GM19452 (cell line): Measurements from ENCODE around the gene CNPPD1.

Experiments
- ATAC-seq: cut with Tn5 transposase; IDR thresholded peaks from one replicate; pipeline ENCODE4 v1.9.1; 2021; ENCODE audit not compliant: unreplicated experiment

CNPPD1 gene

DNA sequence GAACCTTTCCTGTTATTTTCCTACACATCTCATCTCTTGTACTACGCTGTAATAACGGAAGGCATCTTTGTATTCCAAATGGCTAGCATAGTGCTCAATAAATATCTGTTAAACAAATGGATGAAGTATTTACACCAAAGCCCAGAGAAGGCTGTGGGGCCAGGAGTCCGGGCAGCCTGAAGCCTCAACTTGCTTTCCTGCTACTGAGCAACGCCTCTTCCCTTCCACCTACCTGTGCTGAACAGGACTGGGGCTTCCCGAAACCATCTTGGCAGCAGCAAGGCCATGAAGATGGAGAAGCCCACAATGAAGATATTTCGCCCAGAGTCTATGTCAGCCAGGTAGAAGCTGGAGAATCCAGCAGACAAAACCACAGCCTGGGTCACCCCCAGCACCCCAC, 13.6 kb downstream of the CNPPD1 start:
- ATAC-seq, result no peak

- ATAC-seq, result no peak
These were observed 15.6 kb downstream of the CNPPD1 start for GRCh38 chr2:219161097-219161496.

DNA sequence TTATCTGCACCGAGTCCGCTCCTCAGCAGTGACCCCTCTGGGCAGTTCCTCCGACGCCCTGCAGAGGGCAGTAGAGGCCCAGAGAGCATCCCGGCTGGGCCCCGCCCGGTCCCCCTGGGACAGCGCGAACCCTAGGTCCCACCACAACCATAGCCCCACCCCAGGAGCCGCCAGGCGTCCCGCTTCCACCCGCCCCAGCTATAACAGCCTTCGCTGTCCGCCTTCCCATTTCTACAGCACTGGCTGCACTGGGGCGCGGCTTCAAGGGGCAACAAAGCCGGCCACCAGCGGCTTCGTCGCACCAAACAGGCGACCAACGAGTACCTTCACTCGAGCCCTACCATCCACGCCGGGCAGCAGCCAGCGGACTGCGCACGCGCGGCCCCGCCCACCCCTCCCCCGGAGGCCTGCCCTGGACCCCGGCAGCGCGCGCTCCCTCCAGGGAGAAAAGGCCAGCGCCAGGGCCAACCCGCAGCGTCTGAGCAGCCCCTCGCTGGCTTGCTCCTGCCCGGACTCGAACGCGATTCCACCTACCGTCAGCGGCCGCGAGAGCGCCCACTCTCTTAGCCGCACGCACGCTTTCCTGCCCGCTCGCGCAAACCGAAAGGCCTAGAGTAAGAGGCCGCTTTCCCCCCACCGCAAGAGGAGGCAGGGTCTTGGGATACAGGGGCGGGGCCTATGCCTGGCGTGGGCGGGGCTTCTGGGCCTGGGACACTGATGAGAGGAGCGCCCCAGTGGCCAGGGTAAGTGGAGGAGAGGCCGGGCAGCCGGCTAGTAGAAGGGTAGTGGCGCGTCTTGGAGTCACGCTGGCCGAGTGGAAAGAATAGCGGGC, 16.3 kb downstream of the CNPPD1 start, which contains the start of gene NHEJ1:
TSS of gene NHEJ1 (minus strand) at position 630 of the 832 bp plus-strand sequence. CDS start 2,453 bp downstream, outside the sequence.
- peak; percentile 90 for ATAC-seq

DNA sequence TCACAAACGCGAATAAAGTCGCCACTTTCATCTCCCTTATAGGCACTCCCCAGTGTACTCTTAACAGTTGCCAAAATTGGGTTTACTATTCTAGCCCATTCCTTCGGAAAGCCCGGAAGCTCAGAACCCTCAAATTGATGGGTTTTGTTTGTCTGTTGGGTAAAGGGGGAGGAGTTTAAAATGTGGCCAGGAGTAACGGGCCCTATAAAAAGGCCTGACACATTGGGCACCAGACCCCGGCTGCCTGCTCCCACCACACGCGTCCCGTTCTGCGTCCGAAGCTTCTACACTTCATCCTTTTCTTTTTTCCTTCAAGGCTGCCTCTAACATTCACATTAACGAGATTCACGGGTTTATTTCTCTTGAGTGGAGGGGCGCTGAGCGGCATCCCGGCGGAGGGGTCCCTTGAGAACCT, 16.9 kb downstream of the CNPPD1 start:
- peak; percentile 4 for ATAC-seq

DNA sequence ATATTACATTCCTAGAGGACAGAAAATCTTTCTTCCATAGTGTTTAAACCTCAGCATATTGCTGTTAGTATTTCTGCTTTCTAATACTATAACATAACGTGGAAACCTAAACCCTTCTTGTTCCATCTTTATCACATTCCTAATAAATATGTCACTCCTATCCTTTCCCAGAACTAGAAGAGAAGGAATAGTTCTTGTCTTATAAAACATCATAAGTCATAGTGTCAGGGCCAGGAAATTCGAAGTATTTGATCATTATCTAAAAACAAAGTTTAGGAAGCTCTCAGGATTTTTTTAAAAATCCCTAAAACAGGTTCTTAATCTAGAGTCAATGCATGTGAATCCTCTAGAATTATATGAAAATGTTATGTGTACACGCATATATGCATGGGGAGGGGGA, 18.1 kb downstream of the CNPPD1 start:
- no peak for ATAC-seq

DNA sequence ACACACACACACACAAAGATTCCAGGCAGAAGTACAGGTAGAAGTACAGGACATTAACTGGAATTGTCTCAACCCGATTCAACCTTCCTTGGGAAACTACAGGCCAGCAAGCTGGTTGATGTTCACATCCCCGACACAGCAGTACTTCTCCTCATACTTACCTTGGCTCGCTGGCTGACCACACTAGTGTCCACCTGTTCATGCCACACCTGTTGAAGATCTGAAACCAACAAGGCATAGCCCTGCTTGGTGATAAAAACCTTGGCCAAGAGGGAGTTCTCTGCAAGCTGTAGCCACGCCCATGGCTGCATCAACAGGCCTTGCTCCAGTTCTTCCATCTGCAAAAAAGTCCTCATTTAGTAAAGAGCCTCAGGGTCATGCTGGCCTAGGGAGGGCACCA, 18.7 kb downstream of the CNPPD1 start:
- ATAC-seq, result no peak

- no peak for ATAC-seq
These were observed 19.3 kb downstream of the CNPPD1 start for GRCh38 chr2:219157396-219157795.

- ATAC-seq, result no peak
These were observed 21.6 kb downstream of the CNPPD1 start for GRCh38 chr2:219155054-219155644.

DNA sequence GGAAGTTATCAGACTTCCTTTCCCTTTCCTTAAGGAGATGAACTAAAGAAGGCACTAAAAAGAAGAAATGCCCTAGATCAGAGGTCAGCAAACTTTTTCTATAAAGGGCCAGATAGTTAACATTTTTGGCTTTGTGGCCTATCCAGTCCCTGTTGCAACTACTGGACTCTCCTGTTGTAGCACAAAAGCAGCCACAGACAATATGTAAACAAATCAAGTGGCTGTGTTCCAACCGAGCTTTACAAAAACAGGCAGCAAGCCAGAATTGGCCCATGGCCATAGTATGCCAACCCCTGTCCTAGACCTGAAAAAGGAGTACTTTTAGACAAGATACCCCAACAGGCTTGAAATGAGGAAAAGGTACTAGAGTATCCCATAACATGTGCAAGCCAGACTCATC, 27.1 kb downstream of the CNPPD1 start:
- no peak for ATAC-seq

- no peak for ATAC-seq
These were observed 34.4 kb downstream of the CNPPD1 start for GRCh38 chr2:219142329-219142728.

DNA sequence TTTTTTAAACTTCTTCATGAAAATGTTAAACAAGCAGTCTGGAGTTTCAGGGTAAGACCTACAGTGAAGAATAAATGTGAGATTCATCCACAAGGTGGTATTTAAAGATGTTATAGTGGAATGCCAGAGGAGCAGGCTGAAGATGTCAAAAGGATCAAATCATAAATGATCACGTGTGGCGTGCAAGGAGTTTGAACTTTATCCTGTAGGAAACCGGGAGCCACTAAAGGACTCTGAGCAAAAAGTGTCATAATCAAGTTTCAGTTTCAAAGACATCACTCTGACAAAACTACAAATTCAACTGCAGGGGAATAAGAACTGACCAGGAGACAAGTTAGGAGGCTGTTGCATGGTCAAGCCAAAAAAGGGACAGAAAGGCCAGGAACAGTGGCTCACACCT, 36.0 kb downstream of the CNPPD1 start:
- ATAC-seq, result no peak

DNA sequence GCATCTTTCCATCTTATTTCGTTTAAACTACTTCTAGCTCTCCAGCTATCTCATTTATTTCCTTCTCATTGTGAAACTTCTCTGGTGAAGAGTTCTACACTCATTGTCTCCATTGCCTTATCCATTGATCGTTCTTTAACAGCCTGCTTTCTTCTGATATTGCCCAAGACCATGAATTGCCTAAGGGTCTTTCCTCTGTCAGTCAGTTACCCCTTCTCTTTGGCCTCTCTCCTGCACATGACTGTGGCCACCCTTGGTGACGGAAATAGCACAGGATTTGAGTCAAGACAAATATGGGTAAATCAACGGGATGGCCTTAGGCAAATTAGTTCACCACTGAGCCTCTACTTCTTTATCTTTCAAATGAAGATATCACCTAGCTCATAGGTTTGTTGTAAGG, 42.7 kb downstream of the CNPPD1 start:
- ATAC-seq, result no peak

DNA sequence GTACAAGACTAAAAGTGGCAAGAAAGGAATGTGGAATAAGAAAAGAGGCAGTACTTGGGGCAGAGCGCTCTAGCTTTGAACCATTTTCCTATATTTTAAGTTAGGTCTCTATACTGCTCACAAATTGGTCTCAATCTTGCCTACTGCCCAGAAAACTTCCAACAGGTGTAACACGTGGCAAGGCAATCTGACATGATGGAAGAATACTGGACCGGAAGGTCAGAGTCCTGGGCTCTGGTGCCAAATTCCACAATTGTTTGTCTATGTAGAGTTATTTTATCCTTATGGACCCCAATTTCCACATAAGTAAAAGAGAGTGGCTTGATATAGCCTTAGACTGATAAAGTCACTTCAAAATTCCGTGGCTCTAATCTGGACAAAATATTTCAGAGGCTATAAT, 45.0 kb downstream of the CNPPD1 start:
- no peak for ATAC-seq

GRCh38 chr2:219131327-219131726, 45.4 kb downstream of the CNPPD1 start:
- no peak for ATAC-seq

DNA sequence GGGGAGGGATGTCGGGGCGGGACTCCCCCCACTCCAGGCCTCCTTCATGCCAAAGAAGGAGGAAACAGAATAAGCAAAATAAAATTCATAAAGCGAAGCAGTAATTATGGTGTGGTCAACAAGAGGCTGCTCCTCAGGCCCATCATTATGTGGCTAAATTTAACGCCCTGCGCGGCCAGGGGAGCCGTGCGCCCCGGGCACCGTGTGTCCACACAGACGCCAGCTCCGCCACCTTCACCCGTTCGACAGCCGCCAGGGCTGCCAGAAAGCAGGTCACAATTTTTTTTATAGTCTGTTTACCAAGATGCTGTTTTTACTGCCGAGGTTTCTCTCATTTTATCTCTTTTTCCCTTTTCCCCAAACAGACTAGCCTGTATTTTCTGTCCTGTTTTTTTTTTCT, 47.1 kb downstream of the CNPPD1 start:
- ATAC-seq, result no peak

- ATAC-seq, result no peak
These were observed 48.3 kb downstream of the CNPPD1 start for GRCh38 chr2:219128396-219128795.

DNA sequence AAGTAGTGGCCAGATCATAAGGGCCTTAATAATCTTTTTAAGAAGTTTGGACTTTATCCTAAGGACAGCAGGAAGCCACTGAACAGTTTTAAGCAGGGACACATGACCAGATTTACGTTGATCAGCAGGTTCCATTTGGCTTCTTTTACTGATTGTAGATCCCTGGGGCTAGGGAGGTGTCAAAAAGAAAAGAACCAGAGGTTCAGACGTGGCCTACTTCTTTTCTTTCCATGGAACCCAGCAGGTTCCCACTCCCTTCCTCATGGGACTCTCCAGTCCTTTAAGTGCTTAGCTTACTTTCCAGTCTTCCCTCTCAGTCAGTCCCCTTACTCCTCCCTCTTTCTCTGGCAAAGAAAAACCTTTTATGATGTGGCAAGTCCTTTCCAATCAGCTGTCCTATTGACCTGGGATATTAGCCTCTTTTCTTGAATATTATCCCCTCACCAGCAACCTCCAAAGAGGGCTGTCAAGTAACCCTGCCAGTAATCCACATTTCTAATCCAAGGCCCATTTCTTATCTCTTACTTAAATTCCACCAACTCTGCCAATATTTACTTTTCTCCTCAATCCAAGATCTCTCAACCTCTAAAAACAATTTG, 49.6 kb downstream of the CNPPD1 start:
- ATAC-seq, result no peak

GRCh38 chr2:219126555-219126954, 50.2 kb downstream of the CNPPD1 start:
- no peak for ATAC-seq

DNA sequence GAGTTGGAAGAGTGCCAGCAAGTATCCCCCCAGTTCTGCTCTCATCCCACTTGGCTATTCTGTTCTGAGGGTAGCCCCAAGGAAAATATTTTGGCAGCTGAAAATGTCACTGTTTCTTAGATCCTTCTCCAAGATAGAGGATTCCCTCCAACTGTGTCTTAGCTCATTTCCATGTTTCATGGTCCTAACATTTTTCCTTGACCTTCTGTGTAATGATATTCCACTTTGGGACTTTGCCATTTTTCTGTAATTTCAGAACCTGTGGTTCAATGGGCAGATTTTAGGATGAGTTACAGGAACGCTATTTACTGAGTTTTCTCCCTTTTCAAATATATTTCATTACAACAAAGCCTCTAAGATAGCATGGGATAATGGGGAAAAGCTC, 50.8 kb downstream of the CNPPD1 start:
- no peak for ATAC-seq

DNA sequence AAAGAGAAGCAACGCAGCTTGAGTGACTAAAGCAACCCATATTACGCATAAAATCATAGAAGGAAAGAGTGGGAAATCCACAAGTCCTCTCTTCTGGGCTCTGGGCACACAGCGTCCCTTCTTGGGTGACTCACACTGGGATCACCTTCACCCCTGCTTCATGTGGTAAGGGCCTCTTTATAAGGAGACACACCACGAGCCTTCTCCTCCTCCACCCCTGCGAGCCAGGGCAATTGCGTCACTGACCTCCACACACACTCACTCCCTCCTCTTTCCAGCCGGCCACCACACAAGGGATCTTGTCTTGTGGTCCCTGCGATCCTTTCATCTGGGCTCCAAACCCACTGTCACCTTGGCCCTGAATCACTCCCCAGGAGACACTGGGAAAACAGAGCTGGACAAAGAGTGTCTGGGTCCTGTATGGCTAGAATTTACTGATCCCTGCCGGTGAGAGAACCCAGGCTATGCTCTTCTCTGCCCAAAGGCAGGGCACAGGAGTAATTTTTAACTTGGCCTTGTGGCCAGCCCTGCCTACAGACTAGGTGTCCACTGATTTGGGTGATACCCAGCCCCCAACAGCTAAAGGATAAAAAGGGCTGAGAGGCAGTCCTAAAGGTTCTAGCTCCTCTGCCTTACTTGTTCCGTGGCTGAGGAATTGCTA, 51.4 kb downstream of the CNPPD1 start:
- no peak for ATAC-seq

DNA sequence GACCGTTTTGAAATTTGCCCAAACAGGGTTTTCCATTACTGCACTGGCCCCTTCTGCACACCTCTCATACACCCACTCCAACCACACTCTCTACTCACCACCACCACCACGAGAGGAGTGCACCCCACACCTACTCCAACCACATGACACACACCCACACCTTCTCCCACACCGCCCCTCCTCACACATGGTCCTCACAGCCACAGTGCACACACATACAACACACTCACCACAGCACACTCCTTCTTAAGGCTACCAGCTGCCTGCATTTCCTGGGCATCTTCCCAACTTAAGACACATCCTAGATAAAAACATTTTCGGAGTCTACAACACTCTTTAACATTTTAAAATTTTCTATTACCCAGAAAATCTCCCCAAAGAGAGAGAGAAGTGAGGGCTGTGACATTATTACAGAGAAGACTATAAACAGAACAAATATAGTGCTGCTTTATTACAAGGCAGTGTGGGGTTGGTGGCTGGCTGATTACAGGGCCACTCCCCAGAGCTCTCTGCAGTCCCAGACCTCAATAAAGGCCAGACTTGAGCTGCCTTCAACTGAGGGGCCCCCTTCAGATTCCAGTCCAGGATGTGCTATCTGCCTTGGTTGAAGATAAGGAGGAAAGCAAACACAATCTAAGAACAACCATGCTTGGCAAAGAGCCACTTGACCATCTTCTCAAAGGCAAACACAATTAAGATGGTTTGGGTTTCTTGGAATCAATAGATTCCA, 52.2 kb downstream of the CNPPD1 start:
- no peak for ATAC-seq
